ENCODE results near the gene RHD. TPM values are rescaled to one million over a fixed set of nuclear protein-coding genes. Genes with fewer than 3 reads are reported as not detected.
"Not testable (repeated sequence)": the region's sequence is repeated elsewhere in the genome, so short reads cannot be mapped to it uniquely, and the experiment has no call there.

Gene RHD
- total RNA-seq, 1 donor from 2014 or later = 0.38 TPM

- Mint-ChIP-seq H3K9me3 (ENCODE audit: unreplicated experiment) (no peaks in the 10 kb centered on the region), H3K27me3 (ENCODE audit: unreplicated experiment) (no peaks in the 10 kb centered on the region), H3K4me3 (ENCODE audit: unreplicated experiment) (no peak overlapping the region), H3K4me1 (ENCODE audit: unreplicated experiment) (peaks cover 9% of the 10 kb centered on the region), H3K36me3 (ENCODE audit: low read depth, unreplicated experiment) (peaks cover 23% of the 10 kb centered on the region), H3K27ac (ENCODE audit: unreplicated experiment) (no peak overlapping the region)
- TF ChIP-seq CTCF (IDR thresholded peaks at IDR 0.05; ENCODE audit: unreplicated experiment) = no peak
- DNase-seq (ENCODE audit: low spot score) = no peak
These were observed 89.6 kb downstream of the RHD start for GRCh38 chr1:25361901-25362300.

- not testable (repeated sequence) for DNase-seq (ENCODE audit: low spot score); H3K27ac Mint-ChIP-seq (ENCODE audit: unreplicated experiment); H3K4me3 Mint-ChIP-seq (ENCODE audit: unreplicated experiment); H3K9me3 Mint-ChIP-seq (ENCODE audit: unreplicated experiment); H3K27me3 Mint-ChIP-seq (ENCODE audit: unreplicated experiment)
- Mint-ChIP-seq H3K36me3 (ENCODE audit: low read depth, unreplicated experiment) (peaks cover 16% of the 10 kb centered on the region), H3K4me1 (ENCODE audit: unreplicated experiment) (peaks cover 11% of the 10 kb centered on the region)
These were observed 90.6 kb downstream of the RHD start for GRCh38 chr1:25362634-25363559.

DNA sequence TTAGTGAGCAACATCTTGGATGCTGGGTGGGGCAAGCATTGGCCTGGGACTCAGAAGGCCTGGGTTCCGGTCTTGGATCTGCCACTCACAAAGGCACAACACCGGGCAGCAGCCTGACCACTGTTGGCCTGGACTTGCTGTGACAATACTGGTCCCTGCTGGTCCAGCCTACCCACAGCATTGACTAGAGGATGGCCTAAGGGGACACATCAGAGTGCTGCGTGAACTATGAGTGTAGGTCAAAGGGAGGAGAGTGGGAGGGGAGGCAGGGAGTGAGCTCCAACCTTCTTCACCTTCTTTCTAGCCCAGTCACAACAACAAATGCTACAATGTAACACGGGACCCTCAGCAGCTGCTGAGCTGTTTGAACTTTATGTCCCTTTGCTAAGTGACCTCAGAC lies 96.9 kb downstream of the RHD start:
- Mint-ChIP-seq H3K4me3 (ENCODE audit: unreplicated experiment) (no peak overlapping the region), H3K36me3 (ENCODE audit: low read depth, unreplicated experiment) (no peaks in the 10 kb centered on the region), H3K4me1 (ENCODE audit: unreplicated experiment) (peaks cover 9% of the 10 kb centered on the region), H3K9me3 (ENCODE audit: unreplicated experiment) (no peaks in the 10 kb centered on the region), H3K27me3 (ENCODE audit: unreplicated experiment) (no peaks in the 10 kb centered on the region), H3K27ac (ENCODE audit: unreplicated experiment) (no peak overlapping the region)
- DNase-seq (ENCODE audit: low spot score) = no peak
- TF ChIP-seq CTCF (IDR thresholded peaks at IDR 0.05; ENCODE audit: unreplicated experiment) = no peak

GRCh38 chr1:25369691-25370271 lies 97.5 kb downstream of the RHD start:
- not testable (repeated sequence) for H3K4me3 Mint-ChIP-seq (ENCODE audit: unreplicated experiment); H3K9me3 Mint-ChIP-seq (ENCODE audit: unreplicated experiment); H3K36me3 Mint-ChIP-seq (ENCODE audit: low read depth, unreplicated experiment); DNase-seq (ENCODE audit: low spot score); H3K27ac Mint-ChIP-seq (ENCODE audit: unreplicated experiment); H3K27me3 Mint-ChIP-seq (ENCODE audit: unreplicated experiment); H3K4me1 Mint-ChIP-seq (ENCODE audit: unreplicated experiment)

- H3K36me3 Mint-ChIP-seq (ENCODE audit: low read depth, unreplicated experiment); H3K4me3 Mint-ChIP-seq (ENCODE audit: unreplicated experiment); DNase-seq (ENCODE audit: low spot score); H3K27me3 Mint-ChIP-seq (ENCODE audit: unreplicated experiment); H3K4me1 Mint-ChIP-seq (ENCODE audit: unreplicated experiment); H3K27ac Mint-ChIP-seq (ENCODE audit: unreplicated experiment); H3K9me3 Mint-ChIP-seq (ENCODE audit: unreplicated experiment): not testable (repeated sequence)
These were observed 99.4 kb downstream of the RHD start for GRCh38 chr1:25371757-25372156.

DNA sequence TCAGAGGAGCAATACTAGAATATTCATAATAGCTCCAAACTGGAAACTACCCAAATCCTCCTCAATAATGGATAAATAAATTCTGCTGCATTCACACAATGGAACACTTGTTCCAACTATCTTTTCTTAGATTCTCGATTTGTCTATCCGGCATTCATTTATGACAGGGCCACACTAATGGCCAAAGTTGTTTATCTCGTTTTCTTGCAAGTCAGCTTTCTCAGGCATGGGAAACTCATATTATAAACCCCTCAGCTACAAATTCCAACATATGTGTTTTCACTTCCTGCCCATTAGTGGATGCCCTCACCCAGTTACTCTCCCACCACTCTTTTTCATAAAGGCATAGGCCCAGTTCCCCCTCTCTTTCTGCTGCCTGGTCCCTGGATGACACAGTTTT lies 106.1 kb downstream of the RHD start:
- not testable (repeated sequence) for DNase-seq (ENCODE audit: low spot score); H3K4me3 Mint-ChIP-seq (ENCODE audit: unreplicated experiment); H3K9me3 Mint-ChIP-seq (ENCODE audit: unreplicated experiment); H3K4me1 Mint-ChIP-seq (ENCODE audit: unreplicated experiment); H3K27ac Mint-ChIP-seq (ENCODE audit: unreplicated experiment); H3K36me3 Mint-ChIP-seq (ENCODE audit: low read depth, unreplicated experiment); H3K27me3 Mint-ChIP-seq (ENCODE audit: unreplicated experiment)

Other genes with a start within 250 kb of the RHD start
- 34.9 TPM for gene SYF2, start 40.0 kb upstream of the RHD start, total RNA-seq (ENCODE audit: unreplicated experiment)
- gene RSRP1, start 25.1 kb upstream of the RHD start, total RNA-seq (ENCODE audit: unreplicated experiment) = 119 TPM
- gene TMEM50A, start 65.8 kb downstream of the RHD start, total RNA-seq (ENCODE audit: unreplicated experiment) = 108 TPM
- gene RHCE, start 148.3 kb downstream of the RHD start, total RNA-seq (ENCODE audit: unreplicated experiment) = 2.4 TPM
- gene MACO1, start 158.4 kb downstream of the RHD start, total RNA-seq (ENCODE audit: unreplicated experiment) = 35.9 TPM

Data from endothelial cell (in vitro differentiated cells).